Osteoblast (primary cell): ENCODE measurements around the gene HDAC4. TPM values are rescaled to one million over a fixed set of nuclear protein-coding genes. Genes with fewer than 3 reads are reported as not detected.
A peak's percentile ranks its signal among the peaks of the same experiment; 100 is the strongest.

ENCODE experiments used
- DNase-seq: peaks from one replicate; pipeline ENCODE4 v3.0.0; 2011; ENCODE audit warnings: low spot score, mixed read lengths; ENCODE audit not compliant: insufficient read length; ENCODE audit errors: missing footprints
- H2AFZ ChIP-seq: 2 replicates; pipeline ENCODE4 v1.6.0; 2011; ENCODE audit warnings: mild to moderate bottlenecking, low read length
- H3K27ac ChIP-seq: 2 replicates; pipeline ENCODE4 v1.5.1; 2011; ENCODE audit warnings: mild to moderate bottlenecking, low read depth, low read length, moderate library complexity
- H3K27me3 ChIP-seq: 2 replicates; pipeline ENCODE4 v1.6.0; 2012; ENCODE audit warnings: mild to moderate bottlenecking, control low read depth, inconsistent platforms, low read length, moderate library complexity; ENCODE audit not compliant: insufficient read depth
- H3K36me3 ChIP-seq: 2 replicates; pipeline ENCODE4 v1.5.1; 2011; ENCODE audit warnings: mild to moderate bottlenecking, low read length, control low read depth, moderate library complexity; ENCODE audit not compliant: insufficient read depth
- H3K4me1 ChIP-seq: 2 replicates; pipeline ENCODE4 v1.5.1; 2011; ENCODE audit warnings: mild to moderate bottlenecking, low read length, control low read depth, moderate library complexity; ENCODE audit not compliant: insufficient read depth
- H3K4me2 ChIP-seq: 2 replicates; pipeline ENCODE4 v1.6.0; 2011; ENCODE audit warnings: mild to moderate bottlenecking, low read length; ENCODE audit not compliant: insufficient read depth
- H3K4me3 ChIP-seq: fragments of 200-600 bp; sonication (generic); 3 replicates; pipeline ENCODE4 v1.5.1; 2012; ENCODE audit warnings: mild to moderate bottlenecking, low read length, inconsistent platforms; ENCODE audit not compliant: insufficient read depth
- H3K79me2 ChIP-seq: 2 replicates; pipeline ENCODE4 v1.6.0; 2012; ENCODE audit warnings: mild to moderate bottlenecking, low read length, control low read depth, inconsistent platforms; ENCODE audit not compliant: insufficient read depth
- H3K9me3 ChIP-seq: 2 replicates; pipeline ENCODE4 v1.5.1; 2011; ENCODE audit warnings: low read depth, low read length, control low read depth
- H4K20me1 ChIP-seq: 2 replicates; pipeline ENCODE4 v1.6.0; 2012; ENCODE audit warnings: mild to moderate bottlenecking, low read length, control low read depth; ENCODE audit not compliant: insufficient read depth
- CTCF ChIP-seq: IDR thresholded peaks from 2 replicates; pipeline ENCODE4 v1.5.1; 2011; ENCODE audit warnings: mild to moderate bottlenecking, low read depth, low read length, moderate library complexity; ENCODE audit errors: extremely low read depth
- total RNA-seq: library from RNA; depleted of rRNA; stranded (reverse); fragments of >200 nt; gene quantifications from 2 replicates; pipeline ENCODE4 v1.2.3, GENCODE V29; 2012

HDAC4 gene
- total RNA-seq, 1 donor: 30.8 TPM

GRCh38 chr2:239402666-239403065 lies 1.8 kb upstream of the HDAC4 start:
- H3K27me3 ChIP-seq: no peaks in the 10 kb centered on the region
- H3K9me3 ChIP-seq: no peaks in the 10 kb centered on the region
- peaks cover 17% of the 10 kb centered on the region for H3K4me1 ChIP-seq
- H3K27ac ChIP-seq: no peak overlapping the region
- no peak for TF ChIP-seq CTCF
- H3K36me3 ChIP-seq: no peaks in the 10 kb centered on the region
- H3K4me2 ChIP-seq: peak overlapping the region; percentile 88
- no peak overlapping the region for H2AFZ ChIP-seq
- H3K79me2 ChIP-seq: peaks cover 16% of the 10 kb centered on the region
- peak; percentile 15 for DNase-seq
- peaks cover 10% of the 10 kb centered on the region for H4K20me1 ChIP-seq
- H3K4me3 ChIP-seq: no peak overlapping the region

GRCh38 chr2:239401881-239402233 lies 1.0 kb upstream of the HDAC4 start:
- Histone ChIP-seq H3K4me2 (peak overlapping the region; percentile 88), H3K4me3 (peak overlapping the region; percentile 95), H3K27ac (peak overlapping the region; percentile 100), H3K79me2 (peaks cover 24% of the 10 kb centered on the region), H2AFZ (peak overlapping the region; percentile 99), H4K20me1 (peaks cover 17% of the 10 kb centered on the region), H3K9me3 (no peaks in the 10 kb centered on the region), H3K27me3 (no peaks in the 10 kb centered on the region), H3K4me1 (peaks cover 17% of the 10 kb centered on the region), H3K36me3 (no peaks in the 10 kb centered on the region)
- peak; percentile 87 for DNase-seq
- no peak for TF ChIP-seq CTCF

GRCh38 chr2:239401067-239401880 lies 454 bp upstream of the HDAC4 start:
- Histone ChIP-seq H3K27ac (peak overlapping the region; percentile 100), H3K27me3 (no peaks in the 10 kb centered on the region), H4K20me1 (peaks cover 17% of the 10 kb centered on the region), H3K4me3 (peak overlapping the region; percentile 95), H3K79me2 (peaks cover 28% of the 10 kb centered on the region), H3K4me1 (peaks cover 17% of the 10 kb centered on the region), H3K4me2 (peak overlapping the region; percentile 88), H3K9me3 (no peaks in the 10 kb centered on the region), H2AFZ (peak overlapping the region; percentile 99), H3K36me3 (no peaks in the 10 kb centered on the region)
- DNase-seq: peak; percentile 100
- TF ChIP-seq CTCF: no peak

GRCh38 chr2:239399921-239400595 lies 762 bp downstream of the HDAC4 start:
- H3K27ac ChIP-seq: peak overlapping the region; percentile 29

More at GRCh38 chr2:239399921-239400595, 762 bp downstream of the HDAC4 start:
- Histone ChIP-seq H3K9me3 (no peaks in the 10 kb centered on the region), H3K4me3 (peak overlapping the region; percentile 69), H3K79me2 (peaks cover 30% of the 10 kb centered on the region), H3K36me3 (peaks cover under 1% of the 10 kb centered on the region), H3K4me1 (peaks cover 17% of the 10 kb centered on the region), H4K20me1 (peaks cover 17% of the 10 kb centered on the region), H2AFZ (no peak overlapping the region), H3K4me2 (peak overlapping the region; percentile 93), H3K27me3 (no peaks in the 10 kb centered on the region)
- TF ChIP-seq CTCF: no peak
- DNase-seq: peak; percentile 69
